TTC549 (cell line): Measurements from ENCODE around the gene AATK.

Source experiments
- FAIRE-seq: peaks from 2 replicates; lab custom pipeline; 2012; peaks lifted over from hg19 to GRCh38; lab: Jason Lieb, UNC

Gene AATK

GRCh38 chr17:81195941-81196495, 30.0 kb upstream of the AATK start:
- no peak for FAIRE-seq

- FAIRE-seq, result no peak
These were observed 29.2 kb upstream of the AATK start for GRCh38 chr17:81194941-81195901.

- no peak for FAIRE-seq
These were observed 28.3 kb upstream of the AATK start for GRCh38 chr17:81194225-81194760.

- no peak for FAIRE-seq
These were observed 27.6 kb upstream of the AATK start for GRCh38 chr17:81193470-81194224.

GRCh38 chr17:81193051-81193410, 27.0 kb upstream of the AATK start:
- FAIRE-seq, result no peak

GRCh38 chr17:81192386-81193050, 26.5 kb upstream of the AATK start:
- no peak for FAIRE-seq

GRCh38 chr17:81191646-81192045, 25.6 kb upstream of the AATK start:
- no peak for FAIRE-seq

GRCh38 chr17:81191116-81191515, 25.1 kb upstream of the AATK start:
- FAIRE-seq, result no peak

- no peak for FAIRE-seq
These were observed 24.6 kb upstream of the AATK start for GRCh38 chr17:81190591-81190990.

GRCh38 chr17:81189670-81190530, 23.9 kb upstream of the AATK start:
- no peak for FAIRE-seq

GRCh38 chr17:81189016-81189415, 23.0 kb upstream of the AATK start:
- no peak for FAIRE-seq

GRCh38 chr17:81188491-81188840, 22.4 kb upstream of the AATK start:
- no peak for FAIRE-seq

GRCh38 chr17:81187586-81188490, 21.8 kb upstream of the AATK start:
- no peak for FAIRE-seq

GRCh38 chr17:81187120-81187519, 21.1 kb upstream of the AATK start:
- no peak for FAIRE-seq

- FAIRE-seq, result no peak
These were observed 20.2 kb upstream of the AATK start for GRCh38 chr17:81186203-81186602.

GRCh38 chr17:81184555-81184954, 18.5 kb upstream of the AATK start:
- FAIRE-seq, result no peak

GRCh38 chr17:81183807-81184206, 17.8 kb upstream of the AATK start:
- FAIRE-seq, result no peak

- FAIRE-seq, result no peak
These were observed 17.3 kb upstream of the AATK start for GRCh38 chr17:81183316-81183715.

GRCh38 chr17:81182596-81182995, 16.6 kb upstream of the AATK start:
- no peak for FAIRE-seq

- no peak for FAIRE-seq
These were observed 15.8 kb upstream of the AATK start for GRCh38 chr17:81181811-81182185.
